ENCODE measurements around the gene PANX1.

PANX1 gene

DNA sequence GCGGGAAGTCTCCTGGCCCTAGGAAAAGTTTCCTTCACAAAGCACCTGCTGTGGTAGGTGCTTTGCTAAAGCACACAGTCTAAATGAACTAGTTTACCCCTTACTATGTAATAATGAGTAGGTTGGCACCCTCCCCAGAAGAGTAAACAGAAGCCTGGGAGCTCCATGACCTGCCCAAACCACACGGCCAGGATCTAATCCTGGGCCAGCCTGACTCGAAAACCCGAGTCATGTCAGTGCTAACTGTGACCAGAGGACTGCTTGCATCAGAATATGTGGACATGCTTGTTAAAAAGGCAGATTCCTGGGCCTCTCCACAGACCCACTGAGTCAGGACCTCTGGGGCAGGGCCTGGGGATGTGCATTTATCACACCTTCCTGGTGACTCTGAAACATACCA lies 67.7 kb downstream of the PANX1 start:
- Histone ChIP-seq H3K4me1 (ENCODE audit: control insufficient read depth, insufficient read depth, low read length) (peaks cover 2% of the 10 kb centered on the region), H3K4me3 (ENCODE audit: low read depth, low read length) (no peak overlapping the region), H3K27me3 (ENCODE audit: control insufficient read depth, insufficient read depth, low read length) (no peaks in the 10 kb centered on the region), H3K9ac (ENCODE audit: low read depth, low read length) (no peak overlapping the region), H3K36me3 (ENCODE audit: control insufficient read depth, insufficient read depth, low read length) (no peaks in the 10 kb centered on the region), H3K9me3 (ENCODE audit: control insufficient read depth, insufficient read depth, low read length) (no peaks in the 10 kb centered on the region)

GRCh38 chr11:94198718-94199117 lies 70.1 kb downstream of the PANX1 start:
- H3K36me3 ChIP-seq (ENCODE audit: control insufficient read depth, insufficient read depth, low read length): no peaks in the 10 kb centered on the region
- H3K4me1 ChIP-seq (ENCODE audit: control insufficient read depth, insufficient read depth, low read length): no peaks in the 10 kb centered on the region
- no peaks in the 10 kb centered on the region for H3K9me3 ChIP-seq (ENCODE audit: control insufficient read depth, insufficient read depth, low read length)
- no peaks in the 10 kb centered on the region for H3K27me3 ChIP-seq (ENCODE audit: control insufficient read depth, insufficient read depth, low read length)
- no peak overlapping the region for H3K4me3 ChIP-seq (ENCODE audit: low read depth, low read length)
- H3K9ac ChIP-seq (ENCODE audit: low read depth, low read length): no peak overlapping the region

DNA sequence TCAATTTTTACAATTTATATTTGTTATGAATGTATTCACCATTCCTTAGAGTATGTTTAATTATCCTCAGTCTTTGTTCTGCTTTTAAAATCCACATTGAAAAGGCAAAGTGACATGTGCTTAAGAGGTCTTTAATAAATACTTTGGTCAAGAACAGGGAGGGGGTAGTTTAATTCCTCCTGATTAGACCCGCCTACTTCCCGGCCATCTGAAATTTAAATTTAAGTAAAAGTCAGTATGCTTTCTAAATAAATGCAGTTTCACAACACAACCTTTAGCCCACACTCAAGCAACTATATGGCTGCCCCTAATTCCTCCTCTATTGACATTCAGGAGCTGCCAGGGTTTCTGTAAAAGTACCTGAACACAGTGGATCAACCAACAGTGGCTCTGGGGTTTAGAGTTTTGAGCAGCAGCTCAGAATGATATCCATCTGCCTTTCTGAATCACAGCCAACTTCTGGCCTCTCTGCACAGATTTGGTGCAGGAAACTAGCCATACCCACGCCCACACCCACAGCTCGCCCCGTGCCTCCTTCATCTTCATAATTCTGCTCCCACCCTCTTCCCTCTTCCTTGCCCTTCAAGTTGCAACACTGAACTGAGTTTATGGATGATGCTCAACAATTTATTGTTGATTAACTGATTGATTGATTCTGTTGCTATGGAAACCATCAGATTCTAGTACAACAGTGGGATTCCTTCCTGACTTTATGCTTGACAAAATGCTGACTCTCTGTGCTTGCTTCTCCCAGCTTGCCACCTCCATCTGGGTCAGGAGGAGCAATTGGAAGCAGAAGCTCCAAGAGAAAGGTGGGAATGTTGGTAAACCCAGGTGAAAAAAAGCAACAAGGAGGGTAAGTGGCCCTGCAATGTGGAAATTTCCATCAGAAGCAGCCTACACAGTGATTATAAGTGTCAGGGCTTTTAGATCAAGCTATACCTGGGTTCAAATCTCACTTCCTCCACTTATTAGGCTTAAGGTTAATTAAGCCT lies 70.8 kb downstream of the PANX1 start:
- Histone ChIP-seq H3K9me3 (ENCODE audit: control insufficient read depth, insufficient read depth, low read length) (no peaks in the 10 kb centered on the region), H3K27me3 (ENCODE audit: control insufficient read depth, insufficient read depth, low read length) (no peaks in the 10 kb centered on the region), H3K4me1 (ENCODE audit: control insufficient read depth, insufficient read depth, low read length) (no peaks in the 10 kb centered on the region), H3K36me3 (ENCODE audit: control insufficient read depth, insufficient read depth, low read length) (no peaks in the 10 kb centered on the region), H3K4me3 (ENCODE audit: low read depth, low read length) (no peak overlapping the region), H3K9ac (ENCODE audit: low read depth, low read length) (no peak overlapping the region)

DNA sequence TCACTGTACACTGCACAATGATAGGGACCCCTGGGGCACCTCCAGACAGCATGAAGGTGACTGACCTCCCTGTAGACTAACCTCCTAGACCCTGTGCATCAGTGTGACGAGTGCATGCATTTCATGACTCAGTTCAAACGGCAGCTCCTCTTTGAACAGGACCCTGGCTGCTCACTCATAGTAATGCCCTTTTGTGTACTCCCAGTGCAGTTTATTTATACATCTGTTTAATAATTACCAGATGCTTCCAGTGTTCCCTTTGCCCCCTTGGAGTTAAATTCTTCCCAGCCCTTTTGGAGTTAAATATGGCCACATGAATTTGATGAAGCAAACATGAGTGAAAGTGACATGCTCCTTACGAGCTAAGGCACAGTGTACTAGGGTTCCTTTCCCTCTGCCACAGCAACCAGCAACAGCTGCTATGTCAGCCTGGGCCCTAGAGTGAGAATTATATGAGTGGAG lies 72.4 kb downstream of the PANX1 start:
- Histone ChIP-seq H3K4me1 (ENCODE audit: control insufficient read depth, insufficient read depth, low read length) (no peaks in the 10 kb centered on the region), H3K4me3 (ENCODE audit: low read depth, low read length) (no peak overlapping the region), H3K9ac (ENCODE audit: low read depth, low read length) (no peak overlapping the region)

DNA sequence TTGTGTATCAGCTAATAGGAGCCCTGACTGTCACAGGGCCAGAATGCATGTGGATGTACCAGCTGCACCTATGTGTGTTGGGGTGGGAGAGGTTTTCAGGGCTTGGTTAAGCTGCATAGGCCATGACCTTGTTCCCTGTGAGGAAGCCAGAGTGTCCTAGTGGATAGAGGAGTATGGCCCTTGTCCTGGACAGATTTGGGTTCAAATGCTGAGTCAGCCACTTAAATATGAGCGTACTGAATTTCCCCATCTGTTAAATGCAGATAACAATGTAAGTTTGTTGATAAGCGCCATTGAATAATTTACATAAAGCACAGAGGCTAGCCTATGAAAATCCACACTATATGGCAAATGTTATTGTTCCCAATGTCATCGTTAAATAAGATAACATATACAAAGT lies 74.4 kb downstream of the PANX1 start:
- H3K9me3 ChIP-seq (ENCODE audit: control insufficient read depth, insufficient read depth, low read length): no peaks in the 10 kb centered on the region
- no peak overlapping the region for H3K9ac ChIP-seq (ENCODE audit: low read depth, low read length)
- H3K27me3 ChIP-seq (ENCODE audit: control insufficient read depth, insufficient read depth, low read length): no peaks in the 10 kb centered on the region
- no peaks in the 10 kb centered on the region for H3K4me1 ChIP-seq (ENCODE audit: control insufficient read depth, insufficient read depth, low read length)
- H3K4me3 ChIP-seq (ENCODE audit: low read depth, low read length): no peak overlapping the region
- no peaks in the 10 kb centered on the region for H3K36me3 ChIP-seq (ENCODE audit: control insufficient read depth, insufficient read depth, low read length)

More for the DNA sequence above, 72.4 kb downstream of the PANX1 start:
- Histone ChIP-seq H3K27me3 (ENCODE audit: control insufficient read depth, insufficient read depth, low read length) (no peaks in the 10 kb centered on the region), H3K9me3 (ENCODE audit: control insufficient read depth, insufficient read depth, low read length) (no peaks in the 10 kb centered on the region), H3K36me3 (ENCODE audit: control insufficient read depth, insufficient read depth, low read length) (no peaks in the 10 kb centered on the region)

GRCh38 chr11:94211261-94211830 lies 82.7 kb downstream of the PANX1 start:
- H3K9ac ChIP-seq (ENCODE audit: low read depth, low read length): no peak overlapping the region
- no peaks in the 10 kb centered on the region for H3K9me3 ChIP-seq (ENCODE audit: control insufficient read depth, insufficient read depth, low read length)
- no peaks in the 10 kb centered on the region for H3K36me3 ChIP-seq (ENCODE audit: control insufficient read depth, insufficient read depth, low read length)
- H3K4me3 ChIP-seq (ENCODE audit: low read depth, low read length): no peak overlapping the region
- H3K27me3 ChIP-seq (ENCODE audit: control insufficient read depth, insufficient read depth, low read length): no peaks in the 10 kb centered on the region
- H3K4me1 ChIP-seq (ENCODE audit: control insufficient read depth, insufficient read depth, low read length): no peaks in the 10 kb centered on the region

- H3K4me3 ChIP-seq (ENCODE audit: low read depth, low read length): no peak overlapping the region
- H3K27me3 ChIP-seq (ENCODE audit: control insufficient read depth, insufficient read depth, low read length): no peaks in the 10 kb centered on the region
- no peak overlapping the region for H3K9ac ChIP-seq (ENCODE audit: low read depth, low read length)
Measured at GRCh38 chr11:94212898-94213297, 84.3 kb downstream of the PANX1 start.

GRCh38 chr11:94217705-94218104 lies 89.1 kb downstream of the PANX1 start:
- no peaks in the 10 kb centered on the region for H3K27me3 ChIP-seq (ENCODE audit: control insufficient read depth, insufficient read depth, low read length)
- H3K4me1 ChIP-seq (ENCODE audit: control insufficient read depth, insufficient read depth, low read length): no peaks in the 10 kb centered on the region
- H3K36me3 ChIP-seq (ENCODE audit: control insufficient read depth, insufficient read depth, low read length): no peaks in the 10 kb centered on the region
- no peak overlapping the region for H3K9ac ChIP-seq (ENCODE audit: low read depth, low read length)
- no peak overlapping the region for H3K4me3 ChIP-seq (ENCODE audit: low read depth, low read length)
- H3K9me3 ChIP-seq (ENCODE audit: control insufficient read depth, insufficient read depth, low read length): no peaks in the 10 kb centered on the region

More at GRCh38 chr11:94212898-94213297, 84.3 kb downstream of the PANX1 start:
- no peaks in the 10 kb centered on the region for H3K9me3 ChIP-seq (ENCODE audit: control insufficient read depth, insufficient read depth, low read length)
- no peaks in the 10 kb centered on the region for H3K4me1 ChIP-seq (ENCODE audit: control insufficient read depth, insufficient read depth, low read length)
- H3K36me3 ChIP-seq (ENCODE audit: control insufficient read depth, insufficient read depth, low read length): no peaks in the 10 kb centered on the region

DNA sequence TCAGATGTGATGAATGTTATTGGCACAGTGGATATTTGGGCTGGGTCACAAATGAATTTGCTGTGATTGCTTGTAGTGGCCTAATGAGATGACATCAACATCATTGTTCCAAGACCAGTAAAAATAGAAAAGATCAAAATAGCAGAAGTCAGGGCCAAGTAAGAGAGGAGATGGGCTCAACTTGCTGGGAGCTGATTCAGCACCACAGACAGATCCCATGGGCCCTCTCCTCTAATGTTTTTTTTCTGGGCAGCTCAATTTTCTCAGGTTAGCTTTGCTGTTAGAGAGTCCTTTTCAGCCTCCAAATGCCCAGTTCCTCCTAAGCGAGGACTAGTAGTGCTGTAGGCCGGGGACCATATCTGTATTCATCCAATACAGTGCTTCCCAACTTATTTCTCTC lies 89.7 kb downstream of the PANX1 start:
- Histone ChIP-seq H3K36me3 (ENCODE audit: control insufficient read depth, insufficient read depth, low read length) (no peaks in the 10 kb centered on the region), H3K9ac (ENCODE audit: low read depth, low read length) (no peak overlapping the region), H3K27me3 (ENCODE audit: control insufficient read depth, insufficient read depth, low read length) (no peaks in the 10 kb centered on the region), H3K4me1 (ENCODE audit: control insufficient read depth, insufficient read depth, low read length) (no peaks in the 10 kb centered on the region), H3K4me3 (ENCODE audit: low read depth, low read length) (no peak overlapping the region), H3K9me3 (ENCODE audit: control insufficient read depth, insufficient read depth, low read length) (no peaks in the 10 kb centered on the region)

DNA sequence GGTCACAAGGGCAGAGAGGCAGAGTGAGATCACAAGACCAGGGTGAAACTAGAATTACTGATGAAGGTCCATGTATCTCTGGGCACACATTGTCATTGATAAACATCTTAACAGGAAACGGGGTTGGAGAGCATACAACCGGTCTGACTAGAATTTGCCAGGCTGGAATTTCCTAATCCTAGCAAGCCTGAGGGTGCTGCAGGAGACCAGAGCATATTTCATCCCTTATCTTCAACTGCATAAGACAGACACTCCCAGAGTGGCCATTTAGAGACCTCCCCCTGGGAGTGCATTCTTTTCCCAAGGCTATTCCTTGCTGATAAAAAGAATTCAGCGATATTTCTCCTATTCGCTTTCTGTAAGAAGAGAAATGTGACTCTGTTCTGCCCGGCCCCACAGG lies 91.1 kb downstream of the PANX1 start:
- Histone ChIP-seq H3K4me1 (ENCODE audit: control insufficient read depth, insufficient read depth, low read length) (no peaks in the 10 kb centered on the region), H3K9ac (ENCODE audit: low read depth, low read length) (no peak overlapping the region), H3K27me3 (ENCODE audit: control insufficient read depth, insufficient read depth, low read length) (no peaks in the 10 kb centered on the region), H3K4me3 (ENCODE audit: low read depth, low read length) (no peak overlapping the region), H3K36me3 (ENCODE audit: control insufficient read depth, insufficient read depth, low read length) (no peaks in the 10 kb centered on the region), H3K9me3 (ENCODE audit: control insufficient read depth, insufficient read depth, low read length) (no peaks in the 10 kb centered on the region)

- Histone ChIP-seq H3K36me3 (ENCODE audit: control insufficient read depth, insufficient read depth, low read length) (no peaks in the 10 kb centered on the region), H3K9me3 (ENCODE audit: control insufficient read depth, insufficient read depth, low read length) (no peaks in the 10 kb centered on the region), H3K9ac (ENCODE audit: low read depth, low read length) (no peak overlapping the region), H3K4me1 (ENCODE audit: control insufficient read depth, insufficient read depth, low read length) (no peaks in the 10 kb centered on the region), H3K4me3 (ENCODE audit: low read depth, low read length) (no peak overlapping the region), H3K27me3 (ENCODE audit: control insufficient read depth, insufficient read depth, low read length) (no peaks in the 10 kb centered on the region)
Measured at GRCh38 chr11:94224078-94224477, 95.4 kb downstream of the PANX1 start.
